ENCODE results near the gene C1orf146. TPM values are rescaled to one million over a fixed set of nuclear protein-coding genes. Genes with fewer than 3 reads are reported as not detected.

Gene C1orf146
- total and polyA plus RNA-seq, 2 donors (not counting 1 experiment from before 2014, with no cell fraction given): not detected

DNA sequence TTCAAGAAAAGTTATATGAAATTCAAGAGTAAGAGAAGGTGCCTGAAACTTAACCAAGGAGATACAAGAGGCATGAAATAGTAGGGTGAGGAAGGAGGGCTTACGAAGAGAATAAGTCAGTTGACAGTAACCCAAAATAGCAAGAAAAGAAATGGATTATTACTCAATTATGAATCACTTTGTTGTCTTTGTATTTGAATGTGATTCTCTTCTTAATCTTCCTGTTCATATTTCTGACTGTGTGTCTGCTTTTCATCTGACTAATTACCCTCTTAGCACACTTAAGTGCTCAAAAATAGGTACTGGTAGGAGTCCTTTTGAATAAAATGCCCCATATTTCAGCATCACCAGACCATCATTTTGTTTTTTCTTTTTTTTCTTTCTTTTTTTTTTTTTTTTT lies 41.6 kb downstream of the C1orf146 start:
- no peak for ATAC-seq (ENCODE audit: low read depth)
- POLR2A ChIA-PET: no interaction called here
- Histone ChIP-seq H3K9ac (ENCODE audit: low read length) (no peak overlapping the region), H3K4me3 (ENCODE audit: control extremely low read depth in 1 of 5, extremely low read depth in 1 of 5, insufficient read depth in 1 of 5, low read depth in 2 of 5, low read length in 4 of 5) (no peak overlapping the region), H3K9me3 (ENCODE audit: control extremely low read depth in 1 of 3, control insufficient read depth in 2 of 3, insufficient read depth in 1 of 3, low read length in 2 of 3) (no peaks in the 10 kb centered on the region), H4K20me1 (ENCODE audit: control insufficient read depth, insufficient read depth, low read length, poor library complexity, severe bottlenecking) (no peaks in the 10 kb centered on the region), H3K4me1 (ENCODE audit: control insufficient read depth in 2 of 2, insufficient read depth in 2 of 2, low read length in 2 of 2) (no peaks in the 10 kb centered on the region), H3K4me2 (replicated peaks; ENCODE audit: low read depth, low read length, poor library complexity, severe bottlenecking) (no peak overlapping the region), H3K27ac (ENCODE audit: low read length in 2 of 2) (no peak overlapping the region), H2AFZ (ENCODE audit: insufficient read depth, low read depth, low read length, poor library complexity, severe bottlenecking) (no peak overlapping the region), H3K27me3 (replicated peaks in 1 of 4; ENCODE audit: control extremely low read depth in 1 of 4, control insufficient read depth in 3 of 4, insufficient read depth in 4 of 4, low read length in 3 of 4) (no peaks in the 10 kb centered on the region), H3K79me2 (ENCODE audit: control insufficient read depth, insufficient read depth, low read length) (no peaks in the 10 kb centered on the region), H3K36me3 (replicated peaks in 1 of 2; ENCODE audit: control extremely low read depth in 1 of 2, control insufficient read depth in 1 of 2, extremely low read depth in 1 of 2, insufficient read depth in 2 of 2, low read length in 1 of 2) (peaks cover 1 to 24% of the 10 kb centered on the region in 2 experiments)
- no CpG with 5 or more reads among the region's 1 CpG for WGBS (ENCODE audit: insufficient coverage)
- TF ChIP-seq EZH2 (IDR thresholded peaks at IDR 0.05; ENCODE audit: borderline replicate concordance, insufficient read depth, low read depth, low read length, poor library complexity, severe bottlenecking): no peak
- TF ChIP-seq, protein P1, sequence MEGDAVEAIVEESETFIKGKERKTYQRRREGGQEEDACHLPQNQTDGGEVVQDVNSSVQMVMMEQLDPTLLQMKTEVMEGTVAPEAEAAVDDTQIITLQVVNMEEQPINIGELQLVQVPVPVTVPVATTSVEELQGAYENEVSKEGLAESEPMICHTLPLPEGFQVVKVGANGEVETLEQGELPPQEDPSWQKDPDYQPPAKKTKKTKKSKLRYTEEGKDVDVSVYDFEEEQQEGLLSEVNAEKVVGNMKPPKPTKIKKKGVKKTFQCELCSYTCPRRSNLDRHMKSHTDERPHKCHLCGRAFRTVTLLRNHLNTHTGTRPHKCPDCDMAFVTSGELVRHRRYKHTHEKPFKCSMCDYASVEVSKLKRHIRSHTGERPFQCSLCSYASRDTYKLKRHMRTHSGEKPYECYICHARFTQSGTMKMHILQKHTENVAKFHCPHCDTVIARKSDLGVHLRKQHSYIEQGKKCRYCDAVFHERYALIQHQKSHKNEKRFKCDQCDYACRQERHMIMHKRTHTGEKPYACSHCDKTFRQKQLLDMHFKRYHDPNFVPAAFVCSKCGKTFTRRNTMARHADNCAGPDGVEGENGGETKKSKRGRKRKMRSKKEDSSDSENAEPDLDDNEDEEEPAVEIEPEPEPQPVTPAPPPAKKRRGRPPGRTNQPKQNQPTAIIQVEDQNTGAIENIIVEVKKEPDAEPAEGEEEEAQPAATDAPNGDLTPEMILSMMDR (IDR thresholded peaks at IDR 0.05): no peak
- H3K27ac Mint-ChIP-seq: no peak overlapping the region
- DNase-seq: no peak
- CTCF ChIA-PET: no interaction called here
- no peaks in the 10 kb centered on the region for H3K27me3 Mint-ChIP-seq
- intact Hi-C loops (cut with micrococcal nuclease): no loop called here
- no peak overlapping the region for H3K4me3 Mint-ChIP-seq
- peaks cover 9% of the 10 kb centered on the region for H3K9me3 Mint-ChIP-seq (ENCODE audit: insufficient read depth)
- H3K4me1 Mint-ChIP-seq: no peaks in the 10 kb centered on the region

DNA sequence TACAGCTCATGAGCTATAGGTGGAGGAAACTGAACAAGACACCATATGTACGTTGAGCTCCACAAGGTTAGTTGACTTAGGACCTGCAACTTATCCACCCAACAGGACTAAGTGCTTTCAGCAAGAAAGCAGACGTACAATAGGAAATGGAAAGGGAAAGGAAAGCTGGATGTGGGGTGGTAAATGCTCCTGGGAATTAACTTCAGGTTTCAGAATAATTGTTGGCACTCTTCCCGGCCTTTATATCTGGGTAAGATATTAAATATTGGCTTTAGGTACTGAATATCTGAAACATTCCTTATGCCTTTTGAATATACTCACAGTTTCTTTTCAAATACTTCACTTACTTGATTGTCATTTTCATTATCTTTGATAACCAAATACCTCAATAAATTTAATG lies 44.8 kb downstream of the C1orf146 start:
- ATAC-seq (ENCODE audit: low read depth): no peak
- ChIA-PET CTCF (no interaction called here), POLR2A (no interaction called here)
- no peaks in the 10 kb centered on the region for H3K27me3 Mint-ChIP-seq
- Histone ChIP-seq H4K20me1 (ENCODE audit: control insufficient read depth, insufficient read depth, low read length, poor library complexity, severe bottlenecking) (no peaks in the 10 kb centered on the region), H3K36me3 (replicated peaks in 1 of 2; ENCODE audit: control extremely low read depth in 1 of 2, control insufficient read depth in 1 of 2, extremely low read depth in 1 of 2, insufficient read depth in 2 of 2, low read length in 1 of 2) (peaks cover 1 to 18% of the 10 kb centered on the region in 2 experiments), H3K4me3 (ENCODE audit: control extremely low read depth in 1 of 5, extremely low read depth in 1 of 5, insufficient read depth in 1 of 5, low read depth in 2 of 5, low read length in 4 of 5) (no peak overlapping the region), H3K79me2 (ENCODE audit: control insufficient read depth, insufficient read depth, low read length) (no peaks in the 10 kb centered on the region), H3K27ac (ENCODE audit: low read length in 2 of 2) (no peak overlapping the region), H3K9ac (ENCODE audit: low read length) (no peak overlapping the region), H3K4me1 (ENCODE audit: control insufficient read depth in 2 of 2, insufficient read depth in 2 of 2, low read length in 2 of 2) (no peaks in the 10 kb centered on the region), H3K4me2 (replicated peaks; ENCODE audit: low read depth, low read length, poor library complexity, severe bottlenecking) (no peak overlapping the region), H3K9me3 (ENCODE audit: control extremely low read depth in 1 of 3, control insufficient read depth in 2 of 3, insufficient read depth in 1 of 3, low read length in 2 of 3) (no peaks in the 10 kb centered on the region), H2AFZ (ENCODE audit: insufficient read depth, low read depth, low read length, poor library complexity, severe bottlenecking) (no peak overlapping the region), H3K27me3 (replicated peaks in 1 of 4; ENCODE audit: control extremely low read depth in 1 of 4, control insufficient read depth in 3 of 4, insufficient read depth in 4 of 4, low read length in 3 of 4) (no peaks in the 10 kb centered on the region)
- TF ChIP-seq, protein P1 (IDR thresholded peaks at IDR 0.05): no peak
- TF ChIP-seq EZH2 (IDR thresholded peaks at IDR 0.05; ENCODE audit: borderline replicate concordance, insufficient read depth, low read depth, low read length, poor library complexity, severe bottlenecking): no peak
- H3K4me3 Mint-ChIP-seq: no peak overlapping the region
- DNase-seq: no peak
- 92% methylated on average over 2 of the region's 3 CpGs for WGBS (ENCODE audit: insufficient coverage)
- H3K9me3 Mint-ChIP-seq (ENCODE audit: insufficient read depth): no peaks in the 10 kb centered on the region
- H3K4me1 Mint-ChIP-seq: no peaks in the 10 kb centered on the region
- no peak overlapping the region for H3K27ac Mint-ChIP-seq
- intact Hi-C loops (cut with micrococcal nuclease): no loop called here
